ENCODE data around the gene ERBB4. TPM values are rescaled to one million over a fixed set of nuclear protein-coding genes. Genes with fewer than 3 reads are reported as not detected.

The ERBB4 gene
- total RNA-seq, 1 donor from 2014 or later: 9.9 TPM

DNA sequence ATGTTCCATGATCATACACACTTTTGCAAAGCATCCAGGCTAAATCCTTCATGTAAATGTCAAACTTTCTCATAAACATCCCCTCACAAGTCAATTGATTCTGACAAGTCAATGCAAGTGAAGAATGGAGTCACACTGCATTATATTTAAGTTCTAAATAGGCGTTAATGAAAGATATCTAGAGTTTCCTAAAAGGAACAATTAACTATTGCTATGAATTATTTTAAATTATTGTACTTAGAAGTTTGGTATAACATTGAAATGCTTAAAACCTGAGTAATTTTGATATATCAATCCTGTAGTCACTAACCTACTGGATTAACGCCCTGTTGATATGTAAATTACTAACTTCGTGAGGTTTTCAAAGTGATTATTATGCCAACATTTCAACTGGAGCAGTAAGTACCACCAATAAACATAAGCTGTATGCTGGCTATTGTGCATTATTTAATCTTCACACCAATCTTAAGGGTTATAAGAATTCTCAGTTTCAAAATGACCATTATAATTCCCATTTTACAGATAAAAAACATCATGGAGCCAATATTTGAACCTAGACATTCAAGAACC lies 884.3 kb downstream of the ERBB4 start:
- H3K36me3 ChIP-seq (ENCODE audit: control insufficient read depth in 3 of 3, insufficient read depth in 3 of 3, low read length in 3 of 3): peaks cover 0 to 4% (median 0%) of the 10 kb centered on the region in 3 donors
- no peak overlapping the region for H3K27ac ChIP-seq (ENCODE audit: low read depth, low read length)
- no peaks in the 10 kb centered on the region for H3K4me1 ChIP-seq (ENCODE audit: control insufficient read depth in 3 of 3, insufficient read depth in 3 of 3, low read length in 3 of 3)
- no peak overlapping the region for H3K4me3 ChIP-seq (ENCODE audit: low read length in 3 of 3)
- no peaks in the 10 kb centered on the region for H3K9me3 ChIP-seq (ENCODE audit: control insufficient read depth in 3 of 3, low read length in 3 of 3)
- H3K9ac ChIP-seq (ENCODE audit: low read depth in 1 of 3, low read length in 3 of 3): no peak overlapping the region
- no peaks in the 10 kb centered on the region for H3K27me3 ChIP-seq (ENCODE audit: control insufficient read depth in 3 of 3, insufficient read depth in 3 of 3, low read length in 3 of 3)

- no peak overlapping the region for H3K9ac ChIP-seq (ENCODE audit: low read depth in 1 of 3, low read length in 3 of 3)
- no peaks in the 10 kb centered on the region for H3K9me3 ChIP-seq (ENCODE audit: control insufficient read depth in 3 of 3, low read length in 3 of 3)
- H3K4me1 ChIP-seq (ENCODE audit: control insufficient read depth in 3 of 3, insufficient read depth in 3 of 3, low read length in 3 of 3): no peaks in the 10 kb centered on the region
- H3K27me3 ChIP-seq (ENCODE audit: control insufficient read depth in 3 of 3, insufficient read depth in 3 of 3, low read length in 3 of 3): no peaks in the 10 kb centered on the region
- no peaks in the 10 kb centered on the region for H3K36me3 ChIP-seq (ENCODE audit: control insufficient read depth in 3 of 3, insufficient read depth in 3 of 3, low read length in 3 of 3)
- H3K4me3 ChIP-seq (ENCODE audit: low read length in 3 of 3): no peak overlapping the region
- no peak overlapping the region for H3K27ac ChIP-seq (ENCODE audit: low read depth, low read length)
These were observed 886.3 kb downstream of the ERBB4 start for GRCh38 chr2:211652327-211652726.

- no peak overlapping the region for H3K27ac ChIP-seq (ENCODE audit: low read depth, low read length)
- no peaks in the 10 kb centered on the region for H3K4me1 ChIP-seq (ENCODE audit: control insufficient read depth in 3 of 3, insufficient read depth in 3 of 3, low read length in 3 of 3)
- no peak overlapping the region for H3K4me3 ChIP-seq (ENCODE audit: low read length in 3 of 3)
- no peaks in the 10 kb centered on the region for H3K27me3 ChIP-seq (ENCODE audit: control insufficient read depth in 3 of 3, insufficient read depth in 3 of 3, low read length in 3 of 3)
- H3K9ac ChIP-seq (ENCODE audit: low read depth in 1 of 3, low read length in 3 of 3): no peak overlapping the region
- no peaks in the 10 kb centered on the region for H3K36me3 ChIP-seq (ENCODE audit: control insufficient read depth in 3 of 3, insufficient read depth in 3 of 3, low read length in 3 of 3)
- no peaks in the 10 kb centered on the region for H3K9me3 ChIP-seq (ENCODE audit: control insufficient read depth in 3 of 3, low read length in 3 of 3)
These were observed 889.3 kb downstream of the ERBB4 start for GRCh38 chr2:211649331-211649730.

DNA sequence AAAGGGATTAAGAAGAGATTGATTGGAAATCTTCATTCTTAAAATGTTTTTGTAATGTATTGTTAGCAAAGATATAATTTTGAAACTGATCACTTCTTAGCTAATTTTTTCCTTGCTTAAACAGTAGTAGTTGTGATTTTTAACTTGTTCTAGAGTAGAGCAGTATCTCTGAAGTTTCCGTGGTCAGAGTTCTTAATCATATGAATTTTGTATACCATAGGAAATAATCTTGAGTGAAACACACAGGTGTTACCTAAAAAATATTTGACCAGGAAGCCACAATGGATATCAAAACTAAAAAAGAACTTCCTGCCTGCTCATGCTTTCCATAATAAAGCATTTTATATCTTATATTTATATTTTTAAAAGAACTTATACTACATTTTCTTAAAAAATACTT lies 907.1 kb downstream of the ERBB4 start:
- Histone ChIP-seq H3K36me3 (ENCODE audit: control insufficient read depth in 3 of 3, insufficient read depth in 3 of 3, low read length in 3 of 3) (no peaks in the 10 kb centered on the region), H3K27ac (ENCODE audit: low read depth, low read length) (no peak overlapping the region), H3K9ac (ENCODE audit: low read depth in 1 of 3, low read length in 3 of 3) (no peak overlapping the region), H3K27me3 (ENCODE audit: control insufficient read depth in 3 of 3, insufficient read depth in 3 of 3, low read length in 3 of 3) (no peaks in the 10 kb centered on the region), H3K4me3 (ENCODE audit: low read length in 3 of 3) (no peak overlapping the region), H3K4me1 (ENCODE audit: control insufficient read depth in 3 of 3, insufficient read depth in 3 of 3, low read length in 3 of 3) (no peaks in the 10 kb centered on the region), H3K9me3 (ENCODE audit: control insufficient read depth in 3 of 3, low read length in 3 of 3) (no peaks in the 10 kb centered on the region)

DNA sequence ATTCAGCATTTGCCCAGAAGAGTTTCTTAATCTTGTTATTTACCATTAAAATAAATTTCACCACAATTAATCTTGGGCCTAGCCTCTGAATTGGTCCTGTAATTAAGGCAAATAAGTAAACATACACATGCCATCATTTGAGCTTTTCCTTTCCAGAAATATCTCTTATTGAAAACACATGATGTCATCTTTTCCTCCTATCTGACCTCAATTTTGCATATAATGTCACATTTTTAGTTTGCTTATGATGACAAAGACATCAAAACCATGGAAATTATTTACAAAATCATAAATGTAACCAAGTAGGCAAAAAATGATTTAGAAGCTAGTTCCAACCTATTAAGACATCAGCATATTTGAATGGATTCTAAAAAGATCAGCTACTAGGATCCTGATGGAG lies 915.5 kb downstream of the ERBB4 start:
- H3K36me3 ChIP-seq (ENCODE audit: control insufficient read depth in 3 of 3, insufficient read depth in 3 of 3, low read length in 3 of 3): no peaks in the 10 kb centered on the region
- no peaks in the 10 kb centered on the region for H3K27me3 ChIP-seq (ENCODE audit: control insufficient read depth in 3 of 3, insufficient read depth in 3 of 3, low read length in 3 of 3)
- no peaks in the 10 kb centered on the region for H3K9me3 ChIP-seq (ENCODE audit: control insufficient read depth in 3 of 3, low read length in 3 of 3)
- H3K4me1 ChIP-seq (ENCODE audit: control insufficient read depth in 3 of 3, insufficient read depth in 3 of 3, low read length in 3 of 3): no peaks in the 10 kb centered on the region
- no peak overlapping the region for H3K4me3 ChIP-seq (ENCODE audit: low read length in 3 of 3)
- no peak overlapping the region for H3K9ac ChIP-seq (ENCODE audit: low read depth in 1 of 3, low read length in 3 of 3)
- H3K27ac ChIP-seq (ENCODE audit: low read depth, low read length): no peak overlapping the region

- Histone ChIP-seq H3K36me3 (ENCODE audit: control insufficient read depth in 3 of 3, insufficient read depth in 3 of 3, low read length in 3 of 3) (no peaks in the 10 kb centered on the region), H3K9ac (ENCODE audit: low read depth in 1 of 3, low read length in 3 of 3) (no peak overlapping the region), H3K27me3 (ENCODE audit: control insufficient read depth in 3 of 3, insufficient read depth in 3 of 3, low read length in 3 of 3) (no peaks in the 10 kb centered on the region), H3K4me3 (ENCODE audit: low read length in 3 of 3) (no peak overlapping the region), H3K4me1 (ENCODE audit: control insufficient read depth in 3 of 3, insufficient read depth in 3 of 3, low read length in 3 of 3) (no peaks in the 10 kb centered on the region), H3K27ac (ENCODE audit: low read depth, low read length) (no peak overlapping the region), H3K9me3 (ENCODE audit: control insufficient read depth in 3 of 3, low read length in 3 of 3) (no peaks in the 10 kb centered on the region)
These were observed 917.6 kb downstream of the ERBB4 start for GRCh38 chr2:211620986-211621385.

DNA sequence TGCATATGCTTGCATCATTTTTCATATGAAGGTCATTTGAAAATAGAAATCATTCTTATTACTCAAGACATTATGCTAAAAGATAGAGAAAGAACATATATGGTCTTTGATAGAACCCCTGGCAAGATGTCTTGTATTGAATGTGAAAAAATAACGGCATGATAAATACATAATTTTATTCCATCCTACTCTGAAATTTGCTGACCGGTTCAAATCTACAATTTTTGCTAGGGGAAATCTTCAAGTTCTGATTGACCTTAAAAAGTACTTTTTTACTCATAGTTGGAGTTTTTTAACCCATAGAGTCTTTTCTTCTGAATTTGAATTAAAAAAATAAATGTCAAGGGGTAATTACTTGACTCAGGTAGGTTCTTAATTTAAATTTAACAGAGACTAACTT lies 920.8 kb downstream of the ERBB4 start:
- H3K36me3 ChIP-seq (ENCODE audit: control insufficient read depth in 3 of 3, insufficient read depth in 3 of 3, low read length in 3 of 3): no peaks in the 10 kb centered on the region

GRCh38 chr2:211611621-211612020 lies 927.0 kb downstream of the ERBB4 start:
- no peaks in the 10 kb centered on the region for H3K9me3 ChIP-seq (ENCODE audit: control insufficient read depth in 3 of 3, low read length in 3 of 3)
- no peak overlapping the region for H3K27ac ChIP-seq (ENCODE audit: low read depth, low read length)
- H3K36me3 ChIP-seq (ENCODE audit: control insufficient read depth in 3 of 3, insufficient read depth in 3 of 3, low read length in 3 of 3): no peaks in the 10 kb centered on the region
- H3K4me1 ChIP-seq (ENCODE audit: control insufficient read depth in 3 of 3, insufficient read depth in 3 of 3, low read length in 3 of 3): no peaks in the 10 kb centered on the region
- H3K27me3 ChIP-seq (ENCODE audit: control insufficient read depth in 3 of 3, insufficient read depth in 3 of 3, low read length in 3 of 3): no peaks in the 10 kb centered on the region
- H3K4me3 ChIP-seq (ENCODE audit: low read length in 3 of 3): no peak overlapping the region
- H3K9ac ChIP-seq (ENCODE audit: low read depth in 1 of 3, low read length in 3 of 3): no peak overlapping the region

More for the DNA sequence above, 920.8 kb downstream of the ERBB4 start:
- Histone ChIP-seq H3K27me3 (ENCODE audit: control insufficient read depth in 3 of 3, insufficient read depth in 3 of 3, low read length in 3 of 3) (no peaks in the 10 kb centered on the region), H3K4me1 (ENCODE audit: control insufficient read depth in 3 of 3, insufficient read depth in 3 of 3, low read length in 3 of 3) (no peaks in the 10 kb centered on the region), H3K9ac (ENCODE audit: low read depth in 1 of 3, low read length in 3 of 3) (no peak overlapping the region), H3K27ac (ENCODE audit: low read depth, low read length) (no peak overlapping the region), H3K9me3 (ENCODE audit: control insufficient read depth in 3 of 3, low read length in 3 of 3) (no peaks in the 10 kb centered on the region), H3K4me3 (ENCODE audit: low read length in 3 of 3) (no peak overlapping the region)

- no peaks in the 10 kb centered on the region for H3K9me3 ChIP-seq (ENCODE audit: control insufficient read depth in 3 of 3, low read length in 3 of 3)
- no peaks in the 10 kb centered on the region for H3K27me3 ChIP-seq (ENCODE audit: control insufficient read depth in 3 of 3, insufficient read depth in 3 of 3, low read length in 3 of 3)
- H3K4me3 ChIP-seq (ENCODE audit: low read length in 3 of 3): no peak overlapping the region
- no peak overlapping the region for H3K27ac ChIP-seq (ENCODE audit: low read depth, low read length)
- no peaks in the 10 kb centered on the region for H3K36me3 ChIP-seq (ENCODE audit: control insufficient read depth in 3 of 3, insufficient read depth in 3 of 3, low read length in 3 of 3)
- no peaks in the 10 kb centered on the region for H3K4me1 ChIP-seq (ENCODE audit: control insufficient read depth in 3 of 3, insufficient read depth in 3 of 3, low read length in 3 of 3)
- no peak overlapping the region for H3K9ac ChIP-seq (ENCODE audit: low read depth in 1 of 3, low read length in 3 of 3)
These were observed 927.5 kb downstream of the ERBB4 start for GRCh38 chr2:211611061-211611518.

DNA sequence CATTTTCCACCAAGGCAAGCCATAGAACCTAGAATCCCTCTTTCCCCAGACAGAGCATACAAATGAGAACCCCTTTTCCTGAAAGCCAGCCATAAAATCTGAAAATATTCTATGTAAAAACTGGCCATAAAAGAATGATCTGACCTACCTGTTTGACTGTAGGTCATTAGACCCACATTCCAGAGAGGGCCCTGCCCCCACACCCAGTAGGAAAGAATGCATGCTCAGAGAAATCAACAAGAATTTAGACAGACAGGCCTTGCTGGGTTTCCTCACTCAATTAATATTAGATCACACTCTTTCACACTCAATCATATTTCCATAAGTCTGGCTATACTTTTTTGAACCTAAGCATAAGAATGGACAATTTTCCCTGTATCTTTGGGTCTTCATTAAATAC lies 929.5 kb downstream of the ERBB4 start:
- Histone ChIP-seq H3K9ac (ENCODE audit: low read depth in 1 of 3, low read length in 3 of 3) (no peak overlapping the region), H3K27ac (ENCODE audit: low read depth, low read length) (no peak overlapping the region), H3K36me3 (ENCODE audit: control insufficient read depth in 3 of 3, insufficient read depth in 3 of 3, low read length in 3 of 3) (no peaks in the 10 kb centered on the region), H3K9me3 (ENCODE audit: control insufficient read depth in 3 of 3, low read length in 3 of 3) (no peaks in the 10 kb centered on the region), H3K27me3 (ENCODE audit: control insufficient read depth in 3 of 3, insufficient read depth in 3 of 3, low read length in 3 of 3) (no peaks in the 10 kb centered on the region), H3K4me1 (ENCODE audit: control insufficient read depth in 3 of 3, insufficient read depth in 3 of 3, low read length in 3 of 3) (no peaks in the 10 kb centered on the region), H3K4me3 (ENCODE audit: low read length in 3 of 3) (no peak overlapping the region)

All from skeletal muscle tissue (tissue), 4 donors.